Duodenal mucosa (tissue), 2 donors: ENCODE data around the gene POMT2.

ENCODE experiments used
- H3K27ac ChIP-seq: one replicate; pipeline ENCODE4 v1.7.0; 2013; ENCODE audit warnings: low read depth, low read length
- H3K27me3 ChIP-seq, 2 donors: one replicate each; pipeline ENCODE4 v1.7.0; 2013; ENCODE audit warnings: low read length in 2 of 2, control low read depth in 1 of 2; ENCODE audit not compliant: insufficient read depth in 2 of 2, control insufficient read depth in 1 of 2
- H3K36me3 ChIP-seq, 2 donors: one replicate each; pipeline ENCODE4 v1.7.0; 2013; ENCODE audit warnings: low read length in 2 of 2, control low read depth in 1 of 2; ENCODE audit not compliant: insufficient read depth in 2 of 2, control insufficient read depth in 1 of 2
- H3K4me1 ChIP-seq, 2 donors: one replicate each; pipeline ENCODE4 v1.7.0; 2013; ENCODE audit warnings: low read length in 2 of 2, control low read depth in 1 of 2; ENCODE audit not compliant: insufficient read depth in 2 of 2, control insufficient read depth in 1 of 2
- H3K4me3 ChIP-seq, 2 donors: one replicate each; pipeline ENCODE4 v1.7.0; 2013; ENCODE audit warnings: low read length in 2 of 2, low read depth in 1 of 2
- H3K9ac ChIP-seq, 2 donors: one replicate each; pipeline ENCODE4 v1.7.0; 2013; ENCODE audit warnings: low read length in 2 of 2, low read depth in 1 of 2
- H3K9me3 ChIP-seq, 2 donors: one replicate each; pipeline ENCODE4 v1.7.0; 2013; ENCODE audit warnings: low read length in 2 of 2, control low read depth in 1 of 2; ENCODE audit not compliant: control insufficient read depth in 1 of 2

POMT2 gene

GRCh38 chr14:77260631-77261030 lies 60.1 kb downstream of the POMT2 start:
- Histone ChIP-seq H3K4me3 (no peak overlapping the region), H3K9me3 (no peaks in the 10 kb centered on the region), H3K4me1 (no peaks in the 10 kb centered on the region), H3K27me3 (no peaks in the 10 kb centered on the region), H3K27ac (no peak overlapping the region), H3K36me3 (no peaks in the 10 kb centered on the region), H3K9ac (no peak overlapping the region)

GRCh38 chr14:77260199-77260598 lies 60.5 kb downstream of the POMT2 start:
- no peak overlapping the region for H3K9ac ChIP-seq
- H3K4me3 ChIP-seq = no peak overlapping the region
- H3K27ac ChIP-seq = no peak overlapping the region

GRCh38 chr14:77259025-77259715 lies 61.5 kb downstream of the POMT2 start:
- H3K4me3 ChIP-seq = no peak overlapping the region
- H3K27me3 ChIP-seq = no peaks in the 10 kb centered on the region
- H3K27ac ChIP-seq = no peak overlapping the region
- H3K9me3 ChIP-seq = no peaks in the 10 kb centered on the region
- no peaks in the 10 kb centered on the region for H3K36me3 ChIP-seq
- H3K4me1 ChIP-seq = no peaks in the 10 kb centered on the region
- H3K9ac ChIP-seq = no peak overlapping the region

More at GRCh38 chr14:77260199-77260598, 60.5 kb downstream of the POMT2 start:
- Histone ChIP-seq H3K4me1 (no peaks in the 10 kb centered on the region), H3K27me3 (no peaks in the 10 kb centered on the region), H3K9me3 (no peaks in the 10 kb centered on the region), H3K36me3 (no peaks in the 10 kb centered on the region)

- Histone ChIP-seq H3K9me3 (no peaks in the 10 kb centered on the region), H3K27me3 (no peaks in the 10 kb centered on the region), H3K9ac (no peak overlapping the region), H3K36me3 (no peaks in the 10 kb centered on the region), H3K4me3 (no peak overlapping the region), H3K4me1 (no peaks in the 10 kb centered on the region), H3K27ac (no peak overlapping the region)
These were observed 62.1 kb downstream of the POMT2 start for GRCh38 chr14:77258566-77258965.

- no peak overlapping the region for H3K9ac ChIP-seq
- no peaks in the 10 kb centered on the region for H3K36me3 ChIP-seq
- H3K27ac ChIP-seq = no peak overlapping the region
- H3K4me1 ChIP-seq = no peaks in the 10 kb centered on the region
- H3K9me3 ChIP-seq = no peaks in the 10 kb centered on the region
- no peaks in the 10 kb centered on the region for H3K27me3 ChIP-seq
- H3K4me3 ChIP-seq = no peak overlapping the region
These were observed 63.0 kb downstream of the POMT2 start for GRCh38 chr14:77257700-77258099.

GRCh38 chr14:77256694-77257093 lies 64.0 kb downstream of the POMT2 start:
- no peaks in the 10 kb centered on the region for H3K4me1 ChIP-seq
- H3K27ac ChIP-seq = no peak overlapping the region
- H3K9me3 ChIP-seq = no peaks in the 10 kb centered on the region
- H3K36me3 ChIP-seq = no peaks in the 10 kb centered on the region
- H3K4me3 ChIP-seq = no peak overlapping the region
- H3K9ac ChIP-seq = no peak overlapping the region
- no peaks in the 10 kb centered on the region for H3K27me3 ChIP-seq

- no peak overlapping the region for H3K4me3 ChIP-seq
- no peak overlapping the region for H3K9ac ChIP-seq
- H3K4me1 ChIP-seq = no peaks in the 10 kb centered on the region
- no peaks in the 10 kb centered on the region for H3K27me3 ChIP-seq
- H3K9me3 ChIP-seq = no peaks in the 10 kb centered on the region
- H3K27ac ChIP-seq = no peak overlapping the region
- H3K36me3 ChIP-seq = no peaks in the 10 kb centered on the region
These were observed 67.1 kb downstream of the POMT2 start for GRCh38 chr14:77253333-77254190.

GRCh38 chr14:77251870-77252269 lies 68.8 kb downstream of the POMT2 start:
- Histone ChIP-seq H3K4me3 (no peak overlapping the region), H3K9me3 (no peaks in the 10 kb centered on the region), H3K27ac (no peak overlapping the region), H3K36me3 (no peaks in the 10 kb centered on the region), H3K4me1 (no peaks in the 10 kb centered on the region), H3K27me3 (no peaks in the 10 kb centered on the region), H3K9ac (no peak overlapping the region)

GRCh38 chr14:77250927-77251326 lies 69.8 kb downstream of the POMT2 start:
- Histone ChIP-seq H3K27ac (no peak overlapping the region), H3K9ac (no peak overlapping the region), H3K4me1 (no peaks in the 10 kb centered on the region), H3K27me3 (no peaks in the 10 kb centered on the region), H3K36me3 (no peaks in the 10 kb centered on the region), H3K4me3 (no peak overlapping the region), H3K9me3 (no peaks in the 10 kb centered on the region)

GRCh38 chr14:77249286-77249685 lies 71.4 kb downstream of the POMT2 start:
- no peak overlapping the region for H3K9ac ChIP-seq
- H3K4me3 ChIP-seq = no peak overlapping the region
- no peaks in the 10 kb centered on the region for H3K27me3 ChIP-seq
- no peaks in the 10 kb centered on the region for H3K4me1 ChIP-seq
- no peaks in the 10 kb centered on the region for H3K36me3 ChIP-seq
- H3K9me3 ChIP-seq = no peaks in the 10 kb centered on the region
- no peak overlapping the region for H3K27ac ChIP-seq
